OCI-LY1 (cell line): ENCODE measurements around the gene GPR158.

ENCODE experiments used
- H2AFZ ChIP-seq: fragments of 200-600 bp; sonication (generic), shearing (Covaris generic); 2 replicates; pipeline ENCODE4 v1.6.0; 2014; ENCODE audit warnings: antibody characterized with exemption, mild to moderate bottlenecking, low read length
- H3F3A ChIP-seq: fragments of 200-600 bp; sonication (generic), shearing (Covaris generic); 2 replicates; pipeline ENCODE4 v1.6.0; 2014; ENCODE audit warnings: mild to moderate bottlenecking, antibody characterized with exemption, low read length, moderate library complexity; ENCODE audit not compliant: insufficient read depth
- H3K27ac ChIP-seq: fragments of 200-600 bp; sonication (generic); 2 replicates; pipeline ENCODE4 v1.5.1; 2014; ENCODE audit warnings: low read length, mixed run types, mild to moderate bottlenecking, low read depth; ENCODE audit not compliant: poor library complexity, severe bottlenecking
- H3K27me3 ChIP-seq: fragments of 200-600 bp; sonication (generic); 2 replicates; pipeline ENCODE4 v1.6.0; 2014; ENCODE audit warnings: antibody characterized with exemption, mild to moderate bottlenecking, low read length, moderate library complexity; ENCODE audit not compliant: insufficient read depth
- H3K36me3 ChIP-seq: fragments of 200-600 bp; sonication (generic); 2 replicates; pipeline ENCODE4 v1.6.1; 2014; ENCODE audit warnings: mild to moderate bottlenecking, antibody characterized with exemption, low read length, moderate library complexity, mixed read lengths; ENCODE audit not compliant: insufficient read depth
- H3K4me1 ChIP-seq: fragments of 200-600 bp; sonication (generic); 2 replicates; pipeline ENCODE4 v1.5.1; 2014; ENCODE audit warnings: mild to moderate bottlenecking, low read length, moderate library complexity; ENCODE audit not compliant: insufficient read depth, severe bottlenecking
- H3K4me2 ChIP-seq: fragments of 200-600 bp; sonication (generic), shearing (Covaris generic); 2 replicates; pipeline ENCODE4 v1.6.1; 2014; ENCODE audit warnings: low read length
- H3K4me3 ChIP-seq: fragments of 200-600 bp; sonication (generic); 2 replicates; pipeline ENCODE4 v1.5.1; 2014; ENCODE audit warnings: low read length, low read depth, mild to moderate bottlenecking, mixed read lengths; ENCODE audit not compliant: poor library complexity, severe bottlenecking
- H3K79me2 ChIP-seq: fragments of 200-600 bp; shearing (Covaris generic); 2 replicates; pipeline ENCODE4 v1.6.1; 2016; ENCODE audit warnings: mixed run types, low read length, mixed read lengths; ENCODE audit not compliant: insufficient read depth
- H3K9ac ChIP-seq: fragments of 200-600 bp; sonication (generic), shearing (Covaris generic); 2 replicates; pipeline ENCODE4 v1.6.1; 2014; ENCODE audit warnings: mild to moderate bottlenecking, low read length, mixed read lengths
- H3K9me2 ChIP-seq: fragments of 200-600 bp; sonication (generic), shearing (Covaris generic); 2 replicates; pipeline ENCODE4 v1.6.1; 2014; ENCODE audit warnings: low read depth, mild to moderate bottlenecking, low read length, mixed read lengths
- H3K9me3 ChIP-seq: fragments of 200-600 bp; shearing (Covaris generic); 2 replicates; pipeline ENCODE4 v1.6.1; 2014; ENCODE audit warnings: low read length, mixed read lengths
- H4K20me1 ChIP-seq: fragments of 200-600 bp; sonication (generic), shearing (Covaris generic); 2 replicates; pipeline ENCODE4 v1.6.0; 2016; ENCODE audit warnings: mild to moderate bottlenecking, low read length; ENCODE audit not compliant: insufficient read depth
- EZH2 ChIP-seq: fragments of 200-600 bp; sonication (generic), shearing (Covaris generic); IDR thresholded peaks from 2 replicates; pipeline ENCODE4 v1.8.0; 2017; ENCODE audit warnings: borderline replicate concordance, mixed run types, mild to moderate bottlenecking, antibody characterized with exemption, low read length, moderate library complexity, mixed read lengths
- TF ChIP-seq, protein P1 (sequence below): fragments of 200-600 bp; sonication (generic), shearing (Covaris generic); IDR thresholded peaks from 2 replicates; pipeline ENCODE4 v1.5.1; 2017; ENCODE audit warnings: mild to moderate bottlenecking, antibody characterized with exemption, low read length, moderate library complexity, mixed read lengths

Gene GPR158

DNA sequence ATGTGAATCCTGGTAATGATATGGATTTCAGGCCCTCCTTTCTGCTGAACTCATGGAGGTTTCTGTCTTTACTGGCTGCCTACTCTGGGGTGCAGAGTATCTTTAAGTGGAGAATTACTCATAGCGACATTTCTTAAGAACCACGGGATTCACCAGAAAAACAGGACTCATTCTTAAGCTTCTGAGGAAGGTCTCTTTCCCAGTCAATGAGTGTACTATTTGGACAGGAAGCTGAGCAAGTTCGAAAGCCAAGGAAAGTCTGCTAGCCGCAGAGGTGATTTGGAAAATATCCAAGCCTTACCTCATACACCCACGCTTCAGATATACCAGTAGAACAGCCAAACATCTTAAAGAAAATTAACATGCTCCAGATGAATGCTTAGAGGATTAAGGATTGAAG lies 381.7 kb downstream of the GPR158 start:
- TF ChIP-seq, protein P1, sequence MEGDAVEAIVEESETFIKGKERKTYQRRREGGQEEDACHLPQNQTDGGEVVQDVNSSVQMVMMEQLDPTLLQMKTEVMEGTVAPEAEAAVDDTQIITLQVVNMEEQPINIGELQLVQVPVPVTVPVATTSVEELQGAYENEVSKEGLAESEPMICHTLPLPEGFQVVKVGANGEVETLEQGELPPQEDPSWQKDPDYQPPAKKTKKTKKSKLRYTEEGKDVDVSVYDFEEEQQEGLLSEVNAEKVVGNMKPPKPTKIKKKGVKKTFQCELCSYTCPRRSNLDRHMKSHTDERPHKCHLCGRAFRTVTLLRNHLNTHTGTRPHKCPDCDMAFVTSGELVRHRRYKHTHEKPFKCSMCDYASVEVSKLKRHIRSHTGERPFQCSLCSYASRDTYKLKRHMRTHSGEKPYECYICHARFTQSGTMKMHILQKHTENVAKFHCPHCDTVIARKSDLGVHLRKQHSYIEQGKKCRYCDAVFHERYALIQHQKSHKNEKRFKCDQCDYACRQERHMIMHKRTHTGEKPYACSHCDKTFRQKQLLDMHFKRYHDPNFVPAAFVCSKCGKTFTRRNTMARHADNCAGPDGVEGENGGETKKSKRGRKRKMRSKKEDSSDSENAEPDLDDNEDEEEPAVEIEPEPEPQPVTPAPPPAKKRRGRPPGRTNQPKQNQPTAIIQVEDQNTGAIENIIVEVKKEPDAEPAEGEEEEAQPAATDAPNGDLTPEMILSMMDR, result no peak
- TF ChIP-seq EZH2, result no peak
- H3F3A ChIP-seq, result no peaks in the 10 kb centered on the region
- H3K4me2 ChIP-seq, result no peak overlapping the region
- no peak overlapping the region for H3K4me3 ChIP-seq
- no peak overlapping the region for H2AFZ ChIP-seq
- no peak overlapping the region for H3K27ac ChIP-seq
- no peaks in the 10 kb centered on the region for H3K9me2 ChIP-seq
- H4K20me1 ChIP-seq, result no peaks in the 10 kb centered on the region
- H3K79me2 ChIP-seq, result no peaks in the 10 kb centered on the region
- H3K36me3 ChIP-seq, result no peaks in the 10 kb centered on the region
- H3K9ac ChIP-seq, result no peak overlapping the region
- H3K27me3 ChIP-seq, result no peaks in the 10 kb centered on the region
- H3K9me3 ChIP-seq, result no peaks in the 10 kb centered on the region
- H3K4me1 ChIP-seq, result no peaks in the 10 kb centered on the region

DNA sequence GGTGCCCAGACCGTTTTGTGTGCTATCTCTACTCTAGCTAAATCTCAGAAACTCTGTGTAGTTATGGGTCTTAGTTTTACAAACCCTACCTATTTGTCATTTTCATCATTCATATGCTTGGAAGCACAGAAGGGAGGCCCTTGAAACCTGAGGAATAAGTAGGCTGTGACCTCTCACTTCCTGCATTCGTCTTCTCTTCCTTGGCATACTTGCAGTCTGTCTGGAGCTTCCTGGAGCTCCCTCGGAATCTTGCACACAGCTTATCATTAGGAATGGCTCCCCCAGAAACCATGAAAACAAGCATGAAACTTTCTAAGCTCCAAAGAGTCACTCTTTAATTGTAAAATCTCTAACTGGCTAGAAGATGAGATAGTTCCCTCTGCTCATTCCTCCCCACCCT lies 382.3 kb downstream of the GPR158 start:
- no peaks in the 10 kb centered on the region for H3K36me3 ChIP-seq
- no peaks in the 10 kb centered on the region for H3F3A ChIP-seq
- no peaks in the 10 kb centered on the region for H4K20me1 ChIP-seq
- no peak for TF ChIP-seq EZH2
- TF ChIP-seq, protein P1, result no peak
- H3K27me3 ChIP-seq, result no peaks in the 10 kb centered on the region
- no peak overlapping the region for H3K4me3 ChIP-seq
- H3K4me1 ChIP-seq, result no peaks in the 10 kb centered on the region
- H3K4me2 ChIP-seq, result no peak overlapping the region
- no peaks in the 10 kb centered on the region for H3K9me2 ChIP-seq
- H3K79me2 ChIP-seq, result no peaks in the 10 kb centered on the region
- no peaks in the 10 kb centered on the region for H3K9me3 ChIP-seq
- no peak overlapping the region for H2AFZ ChIP-seq
- H3K9ac ChIP-seq, result no peak overlapping the region
- H3K27ac ChIP-seq, result no peak overlapping the region

DNA sequence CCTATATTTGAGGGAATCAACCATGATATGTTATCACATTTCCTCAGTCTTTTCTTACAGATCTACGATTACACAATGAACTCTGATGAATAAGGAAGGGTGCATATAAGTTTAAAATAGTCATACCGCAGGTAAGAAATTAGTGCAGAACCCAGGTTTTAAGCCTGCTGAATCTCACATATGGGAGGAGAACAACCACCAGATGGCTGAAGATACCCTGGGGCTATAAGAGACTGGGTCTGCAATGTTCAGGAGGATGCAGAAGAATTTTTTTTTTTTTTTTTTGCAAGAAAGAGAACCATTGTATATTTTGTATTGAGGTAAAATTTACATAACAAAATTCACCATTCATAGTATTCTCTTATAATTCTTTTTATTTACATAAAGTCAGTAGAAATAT lies 387.0 kb downstream of the GPR158 start:
- Histone ChIP-seq H3K27me3 (no peaks in the 10 kb centered on the region), H4K20me1 (no peaks in the 10 kb centered on the region), H3K4me2 (no peak overlapping the region), H3F3A (no peaks in the 10 kb centered on the region), H3K9me2 (no peaks in the 10 kb centered on the region), H2AFZ (no peak overlapping the region), H3K27ac (no peak overlapping the region), H3K9me3 (no peaks in the 10 kb centered on the region), H3K36me3 (no peaks in the 10 kb centered on the region), H3K79me2 (no peaks in the 10 kb centered on the region), H3K4me3 (no peak overlapping the region), H3K9ac (no peak overlapping the region), H3K4me1 (no peaks in the 10 kb centered on the region)
- TF ChIP-seq, protein P1, result no peak
- no peak for TF ChIP-seq EZH2
